ENCODE data around the gene FHOD3.

The FHOD3 gene

GRCh38 chr18:36476433-36476832 is 178.9 kb downstream of the FHOD3 start:
- DNase-seq (ENCODE audit: low read depth in 3 of 3): no peak

- no peak for DNase-seq (ENCODE audit: low read depth in 3 of 3)
Observed at GRCh38 chr18:36477776-36478175, 180.3 kb downstream of the FHOD3 start.

- no peak for DNase-seq (ENCODE audit: low read depth in 3 of 3)
Observed at GRCh38 chr18:36481201-36481657, 183.7 kb downstream of the FHOD3 start.

- DNase-seq (ENCODE audit: low read depth in 3 of 3): no peak
Observed at GRCh38 chr18:36481935-36482334, 184.4 kb downstream of the FHOD3 start.

GRCh38 chr18:36484591-36484990 is 187.1 kb downstream of the FHOD3 start:
- DNase-seq (ENCODE audit: low read depth in 3 of 3): no peak

- no peak for DNase-seq (ENCODE audit: low read depth in 3 of 3)
Observed at GRCh38 chr18:36485772-36486171, 188.3 kb downstream of the FHOD3 start.

GRCh38 chr18:36488131-36488530 is 190.6 kb downstream of the FHOD3 start:
- DNase-seq (ENCODE audit: low read depth in 3 of 3): no peak

- no peak for DNase-seq (ENCODE audit: low read depth in 3 of 3)
Observed at GRCh38 chr18:36490897-36491296, 193.4 kb downstream of the FHOD3 start.

- no peak for DNase-seq (ENCODE audit: low read depth in 3 of 3)
Observed at GRCh38 chr18:36492604-36493329, 195.3 kb downstream of the FHOD3 start.

GRCh38 chr18:36493349-36494159 is 196.0 kb downstream of the FHOD3 start:
- DNase-seq (ENCODE audit: low read depth in 3 of 3): no peak

GRCh38 chr18:36494160-36494437 is 196.6 kb downstream of the FHOD3 start:
- no peak for DNase-seq (ENCODE audit: low read depth in 3 of 3)

GRCh38 chr18:36496022-36496421 is 198.5 kb downstream of the FHOD3 start:
- DNase-seq (ENCODE audit: low read depth in 3 of 3): no peak

GRCh38 chr18:36499938-36500337 is 202.4 kb downstream of the FHOD3 start:
- DNase-seq (ENCODE audit: low read depth in 3 of 3): no peak

GRCh38 chr18:36501100-36501499 is 203.6 kb downstream of the FHOD3 start:
- DNase-seq (ENCODE audit: low read depth in 3 of 3): no peak

- no peak for DNase-seq (ENCODE audit: low read depth in 3 of 3)
Observed at GRCh38 chr18:36503477-36503876, 206.0 kb downstream of the FHOD3 start.

- DNase-seq (ENCODE audit: low read depth in 3 of 3): no peak
Observed at GRCh38 chr18:36504928-36505327, 207.4 kb downstream of the FHOD3 start.

GRCh38 chr18:36505665-36506064 is 208.2 kb downstream of the FHOD3 start:
- no peak for DNase-seq (ENCODE audit: low read depth in 3 of 3)

- no peak for DNase-seq (ENCODE audit: low read depth in 3 of 3)
Observed at GRCh38 chr18:36509646-36510197, 212.2 kb downstream of the FHOD3 start.

GRCh38 chr18:36511791-36512352 is 214.4 kb downstream of the FHOD3 start:
- DNase-seq (ENCODE audit: low read depth in 3 of 3): no peak

GRCh38 chr18:36513556-36513955 is 216.0 kb downstream of the FHOD3 start:
- DNase-seq (ENCODE audit: low read depth in 3 of 3): no peak

GRCh38 chr18:36514778-36515177 is 217.3 kb downstream of the FHOD3 start:
- no peak for DNase-seq (ENCODE audit: low read depth in 3 of 3)

GRCh38 chr18:36516258-36516657 is 218.7 kb downstream of the FHOD3 start:
- DNase-seq (ENCODE audit: low read depth in 3 of 3): no peak

- no peak for DNase-seq (ENCODE audit: low read depth in 3 of 3)
Observed at GRCh38 chr18:36516726-36517125, 219.2 kb downstream of the FHOD3 start.

All from stimulated activated CD4-positive, alpha-beta T cell treated with anti-CD3 and anti-CD28 coated beads, TNF-alpha, amount 100 ng/mL, for 4 hours (primary cell).